Osteocyte (in vitro differentiated cells): ENCODE measurements around the gene NELFCD. TPM values are rescaled to one million over a fixed set of nuclear protein-coding genes. Genes with fewer than 3 reads are reported as not detected.
"Not testable (repeated sequence)": the region's sequence is repeated elsewhere in the genome, so short reads cannot be mapped to it uniquely, and the experiment has no call there.

Experiments
- DNase-seq: peaks from one replicate; pipeline ENCODE4 v3.0.0; 2021; ENCODE audit warnings: mixed read lengths; ENCODE audit not compliant: unreplicated experiment; ENCODE audit errors: extremely low spot score
- H3K27ac Mint-ChIP-seq: one replicate; pipeline ENCODE4 v1.8.0; 2021; ENCODE audit warnings: mild to moderate bottlenecking, mixed read lengths; ENCODE audit not compliant: unreplicated experiment
- H3K27me3 Mint-ChIP-seq: one replicate; pipeline ENCODE4 v1.8.0; 2021; ENCODE audit warnings: mixed read lengths; ENCODE audit not compliant: unreplicated experiment
- H3K36me3 Mint-ChIP-seq: one replicate; pipeline ENCODE4 v1.8.0; 2021; ENCODE audit warnings: mixed read lengths; ENCODE audit not compliant: unreplicated experiment
- H3K4me1 Mint-ChIP-seq: one replicate; pipeline ENCODE4 v1.8.0; 2021; ENCODE audit warnings: mixed read lengths; ENCODE audit not compliant: unreplicated experiment
- H3K4me3 Mint-ChIP-seq: one replicate; pipeline ENCODE4 v1.8.0; 2021; ENCODE audit warnings: mild to moderate bottlenecking, moderate library complexity, mixed read lengths; ENCODE audit not compliant: unreplicated experiment
- H3K9me3 Mint-ChIP-seq: one replicate; pipeline ENCODE4 v1.8.0; 2021; ENCODE audit warnings: mixed read lengths; ENCODE audit not compliant: unreplicated experiment
- CTCF ChIP-seq: fragments of 200-600 bp; sonication (generic); IDR thresholded peaks from 2 replicates; pipeline ENCODE4 v1.5.0; 2021; ENCODE audit warnings: antibody characterized with exemption, mild to moderate bottlenecking, moderate library complexity
- total RNA-seq: library from RNA; stranded (reverse); gene quantifications from 2 replicates; pipeline ENCODE4 v1.2.1, GENCODE V29; 2021

NELFCD gene
- total RNA-seq, 1 donor from 2014 or later, result 60.9 TPM

GRCh38 chr20:59039233-59039632 lies 58.2 kb downstream of the NELFCD start:
- no peak for TF ChIP-seq CTCF
- no peak overlapping the region for H3K4me3 Mint-ChIP-seq
- no peak for DNase-seq
- H3K27me3 Mint-ChIP-seq, result no peaks in the 10 kb centered on the region
- H3K9me3 Mint-ChIP-seq, result no peaks in the 10 kb centered on the region
- no peak overlapping the region for H3K27ac Mint-ChIP-seq
- peaks cover 30% of the 10 kb centered on the region for H3K36me3 Mint-ChIP-seq
- peaks cover 31% of the 10 kb centered on the region for H3K4me1 Mint-ChIP-seq

- peaks cover 31% of the 10 kb centered on the region for H3K4me1 Mint-ChIP-seq
- DNase-seq, result no peak
- TF ChIP-seq CTCF, result no peak
- H3K27ac Mint-ChIP-seq, result peak overlapping the region; percentile 0
- no peaks in the 10 kb centered on the region for H3K9me3 Mint-ChIP-seq
- H3K36me3 Mint-ChIP-seq, result peaks cover 23% of the 10 kb centered on the region
- H3K4me3 Mint-ChIP-seq, result peak overlapping the region; percentile 86
- H3K27me3 Mint-ChIP-seq, result no peaks in the 10 kb centered on the region
These were observed 59.6 kb downstream of the NELFCD start for GRCh38 chr20:59040667-59041066.

- H3K27me3 Mint-ChIP-seq, DNase-seq, H3K9me3 Mint-ChIP-seq: not testable (repeated sequence)
- Mint-ChIP-seq H3K4me3 (peak overlapping the region; percentile 86), H3K36me3 (peaks cover 20% of the 10 kb centered on the region), H3K4me1 (peaks cover 31% of the 10 kb centered on the region), H3K27ac (peak overlapping the region; percentile 50)
These were observed 60.4 kb downstream of the NELFCD start for GRCh38 chr20:59041487-59041886.

GRCh38 chr20:59042151-59042795 lies 61.2 kb downstream of the NELFCD start, which contains the start of gene PRELID3B:
Gene PRELID3B (minus strand): TSS chr20:59042786. CDS start chr20:59042730, 56 bp downstream.
- H3K4me3 Mint-ChIP-seq, result peak within 1 kb of the TSS; percentile 86
- H3K27ac Mint-ChIP-seq, result peak within 1 kb of the TSS; percentile 71
- TF ChIP-seq CTCF, result no peak
- H3K36me3 Mint-ChIP-seq, result peaks cover 12% of the 10 kb centered on the region
- H3K9me3 Mint-ChIP-seq, result no peaks in the 10 kb centered on the region
- H3K4me1 Mint-ChIP-seq, result peaks cover 31% of the 10 kb centered on the region
- no peaks in the 10 kb centered on the region for H3K27me3 Mint-ChIP-seq
- no peak for DNase-seq

GRCh38 chr20:59042796-59043631 lies 62.0 kb downstream of the NELFCD start:
- H3K4me3 Mint-ChIP-seq, result peak overlapping the region; percentile 86
- H3K27me3 Mint-ChIP-seq, result no peaks in the 10 kb centered on the region
- H3K9me3 Mint-ChIP-seq, result no peaks in the 10 kb centered on the region
- DNase-seq, result peak; percentile 98
- H3K4me1 Mint-ChIP-seq, result peaks cover 34% of the 10 kb centered on the region
- H3K36me3 Mint-ChIP-seq, result peaks cover 7% of the 10 kb centered on the region
- TF ChIP-seq CTCF, result no peak
- H3K27ac Mint-ChIP-seq, result peak overlapping the region; percentile 71
